WTC11 (cell line): Measurements from ENCODE around the gene RPTOR.

Experiments used
- NFYB ChIP-seq: sonication (generic); formaldehyde crosslinking; conservative IDR thresholded peaks from 2 replicates; pipeline ENCODE4 v1.8.0; 2022; ENCODE audit warnings: low read depth, missing genetic modification reagents
- TP53 ChIP-seq: sonication (generic); formaldehyde crosslinking; IDR thresholded peaks from 2 replicates; pipeline ENCODE4 v1.8.1; 2023; ENCODE audit warnings: mild to moderate bottlenecking, missing genetic modification reagents
- TF ChIP-seq, protein P1 (sequence below): sonication (generic); formaldehyde crosslinking; IDR thresholded peaks from 2 replicates; pipeline ENCODE4 v1.8.1; 2023; ENCODE audit warnings: mild to moderate bottlenecking, missing genetic modification reagents
- TF ChIP-seq, protein P2 (sequence below): fragments of 200-600 bp; IDR thresholded peaks from 2 replicates; pipeline ENCODE4 v1.8.0; 2022; ENCODE audit warnings: antibody characterized with exemption

DNA sequence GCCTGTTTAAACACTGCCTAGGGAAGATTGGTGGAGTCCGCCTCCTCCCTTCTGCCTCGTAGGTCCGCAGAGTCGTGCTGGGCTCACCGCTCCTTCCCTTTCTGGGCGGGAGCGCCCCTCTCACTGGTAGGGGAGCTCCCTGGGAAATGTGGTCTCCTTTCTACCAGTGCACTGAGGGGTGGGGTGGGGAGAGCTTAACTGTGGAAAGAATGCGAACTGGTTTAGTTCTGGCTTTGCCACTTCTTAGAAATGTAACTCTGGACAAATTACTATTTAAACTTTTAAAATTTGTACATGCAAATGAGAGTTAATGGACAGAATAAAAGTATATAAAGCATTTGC is 105.7 kb downstream of the RPTOR start:
- TF ChIP-seq, protein P1, sequence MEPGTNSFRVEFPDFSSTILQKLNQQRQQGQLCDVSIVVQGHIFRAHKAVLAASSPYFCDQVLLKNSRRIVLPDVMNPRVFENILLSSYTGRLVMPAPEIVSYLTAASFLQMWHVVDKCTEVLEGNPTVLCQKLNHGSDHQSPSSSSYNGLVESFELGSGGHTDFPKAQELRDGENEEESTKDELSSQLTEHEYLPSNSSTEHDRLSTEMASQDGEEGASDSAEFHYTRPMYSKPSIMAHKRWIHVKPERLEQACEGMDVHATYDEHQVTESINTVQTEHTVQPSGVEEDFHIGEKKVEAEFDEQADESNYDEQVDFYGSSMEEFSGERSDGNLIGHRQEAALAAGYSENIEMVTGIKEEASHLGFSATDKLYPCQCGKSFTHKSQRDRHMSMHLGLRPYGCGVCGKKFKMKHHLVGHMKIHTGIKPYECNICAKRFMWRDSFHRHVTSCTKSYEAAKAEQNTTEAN (CRISPR knock-in tag): no peak
- TF ChIP-seq NFYB (CRISPR knock-in tag) (no peak), TP53 (CRISPR knock-in tag) (no peak)
- TF ChIP-seq, protein P2, sequence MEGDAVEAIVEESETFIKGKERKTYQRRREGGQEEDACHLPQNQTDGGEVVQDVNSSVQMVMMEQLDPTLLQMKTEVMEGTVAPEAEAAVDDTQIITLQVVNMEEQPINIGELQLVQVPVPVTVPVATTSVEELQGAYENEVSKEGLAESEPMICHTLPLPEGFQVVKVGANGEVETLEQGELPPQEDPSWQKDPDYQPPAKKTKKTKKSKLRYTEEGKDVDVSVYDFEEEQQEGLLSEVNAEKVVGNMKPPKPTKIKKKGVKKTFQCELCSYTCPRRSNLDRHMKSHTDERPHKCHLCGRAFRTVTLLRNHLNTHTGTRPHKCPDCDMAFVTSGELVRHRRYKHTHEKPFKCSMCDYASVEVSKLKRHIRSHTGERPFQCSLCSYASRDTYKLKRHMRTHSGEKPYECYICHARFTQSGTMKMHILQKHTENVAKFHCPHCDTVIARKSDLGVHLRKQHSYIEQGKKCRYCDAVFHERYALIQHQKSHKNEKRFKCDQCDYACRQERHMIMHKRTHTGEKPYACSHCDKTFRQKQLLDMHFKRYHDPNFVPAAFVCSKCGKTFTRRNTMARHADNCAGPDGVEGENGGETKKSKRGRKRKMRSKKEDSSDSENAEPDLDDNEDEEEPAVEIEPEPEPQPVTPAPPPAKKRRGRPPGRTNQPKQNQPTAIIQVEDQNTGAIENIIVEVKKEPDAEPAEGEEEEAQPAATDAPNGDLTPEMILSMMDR: no peak
